GM19468 (cell line): ENCODE results near the gene PKD2L2.
"Not testable (repeated sequence)": the region's sequence is repeated elsewhere in the genome, so short reads cannot be mapped to it uniquely, and the experiment has no call there.

ENCODE experiments used
- ATAC-seq: cut with Tn5 transposase; IDR thresholded peaks from one replicate; pipeline ENCODE4 v1.9.1; 2021; ENCODE audit warnings: mild to moderate bottlenecking, moderate library complexity, moderate number of reproducible peaks; ENCODE audit not compliant: unreplicated experiment; ENCODE audit errors: extremely low read depth

Gene PKD2L2

GRCh38 chr5:137888863-137889759, at the start of gene PKD2L2:
Gene PKD2L2, plus strand, starts transcription at chr5:137889457. Its CDS starts 35 bp downstream, at chr5:137889492.
- ATAC-seq = peak; percentile 69

GRCh38 chr5:137842296-137842695, 47.0 kb upstream of the PKD2L2 start:
- ATAC-seq = no peak

GRCh38 chr5:137843676-137844299, 45.5 kb upstream of the PKD2L2 start:
- no peak for ATAC-seq

GRCh38 chr5:137845472-137845871, 43.8 kb upstream of the PKD2L2 start:
- ATAC-seq = no peak

- no peak for ATAC-seq
These were observed 41.6 kb upstream of the PKD2L2 start for GRCh38 chr5:137847687-137848086.

- ATAC-seq = not testable (repeated sequence)
These were observed 36.1 kb upstream of the PKD2L2 start for GRCh38 chr5:137853165-137853564.

GRCh38 chr5:137856201-137856600, 33.1 kb upstream of the PKD2L2 start:
- ATAC-seq = no peak

GRCh38 chr5:137856916-137857862, 32.1 kb upstream of the PKD2L2 start:
- ATAC-seq = no peak

- no peak for ATAC-seq
These were observed 30.9 kb upstream of the PKD2L2 start for GRCh38 chr5:137858223-137858916.

- no peak for ATAC-seq
These were observed 30.3 kb upstream of the PKD2L2 start for GRCh38 chr5:137858954-137859353.

GRCh38 chr5:137862251-137862650, 27.0 kb upstream of the PKD2L2 start:
- no peak for ATAC-seq

GRCh38 chr5:137863653-137864052, 25.6 kb upstream of the PKD2L2 start:
- not testable (repeated sequence) for ATAC-seq

GRCh38 chr5:137866541-137867388, 22.5 kb upstream of the PKD2L2 start:
- ATAC-seq = no peak

GRCh38 chr5:137867664-137868063, 21.6 kb upstream of the PKD2L2 start, which contains the start of gene MYOT:
Gene MYOT, plus strand, starts transcription at chr5:137867860. Its CDS starts 2,792 bp downstream, at chr5:137870652.
- ATAC-seq = no peak

GRCh38 chr5:137870647-137871339, 18.5 kb upstream of the PKD2L2 start:
- no peak for ATAC-seq

GRCh38 chr5:137871571-137871970, 17.7 kb upstream of the PKD2L2 start:
- no peak for ATAC-seq

- ATAC-seq = no peak
These were observed 16.8 kb upstream of the PKD2L2 start for GRCh38 chr5:137872466-137872865.

GRCh38 chr5:137876101-137876500, 13.2 kb upstream of the PKD2L2 start:
- ATAC-seq = no peak
